SK-N-SH (cell line): Measurements from ENCODE around the gene ALOXE3.

Experiments
- EP300 ChIP-seq, 2 experiments: IDR thresholded peaks; 2 replicates each; pipeline versions ENCODE4 v1.4.0 to v1.6.1; 2012; ENCODE audit warnings: borderline replicate concordance in 1 of 2, low read depth in 1 of 2, low read length in 1 of 2
- JUND ChIP-seq: IDR thresholded peaks from 2 replicates; pipeline ENCODE4 v1.4.0; 2012
- POLR2AphosphoS5 ChIP-seq: IDR thresholded peaks from 2 replicates; pipeline ENCODE4 v1.6.1; 2012; ENCODE audit warnings: low read depth, low read length
- TF ChIP-seq, protein P1 (sequence below): IDR thresholded peaks from 2 replicates; pipeline ENCODE4 v1.4.0; 2012; ENCODE audit warnings: low read depth, borderline replicate concordance
- TF ChIP-seq, protein P2 (sequence below): fragments of 200-600 bp; sonication (generic); IDR thresholded peaks from 2 replicates; pipeline ENCODE4 v1.6.1; 2017; ENCODE audit warnings: antibody characterized with exemption, mild to moderate bottlenecking, moderate library complexity

DNA sequence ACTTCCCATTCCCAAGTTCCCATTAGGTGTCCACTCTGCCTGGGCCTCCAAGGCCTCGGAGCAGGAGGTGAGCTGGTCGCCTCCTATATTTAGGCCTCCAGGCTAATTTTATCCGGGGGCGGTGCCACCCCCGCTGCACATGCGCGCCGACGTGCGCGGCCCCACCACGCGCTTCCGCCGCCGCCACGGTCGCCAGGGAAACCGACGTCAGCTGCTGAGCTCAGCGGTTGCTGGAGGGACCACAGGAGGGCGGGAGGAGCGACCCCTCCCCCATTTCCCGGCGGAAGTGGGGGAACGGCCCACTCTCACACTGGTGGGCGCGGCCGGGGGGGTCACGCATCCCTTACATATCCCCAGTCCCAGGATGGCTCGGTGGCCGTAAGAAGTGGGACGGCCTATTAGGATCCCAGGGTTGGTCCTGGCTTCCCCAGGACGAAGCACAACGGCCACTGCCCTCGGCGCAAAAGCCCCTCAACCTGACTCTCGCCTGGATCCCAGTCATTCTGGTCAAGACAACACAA is 32.9 kb upstream of the ALOXE3 start:
- TF ChIP-seq, protein P1, sequence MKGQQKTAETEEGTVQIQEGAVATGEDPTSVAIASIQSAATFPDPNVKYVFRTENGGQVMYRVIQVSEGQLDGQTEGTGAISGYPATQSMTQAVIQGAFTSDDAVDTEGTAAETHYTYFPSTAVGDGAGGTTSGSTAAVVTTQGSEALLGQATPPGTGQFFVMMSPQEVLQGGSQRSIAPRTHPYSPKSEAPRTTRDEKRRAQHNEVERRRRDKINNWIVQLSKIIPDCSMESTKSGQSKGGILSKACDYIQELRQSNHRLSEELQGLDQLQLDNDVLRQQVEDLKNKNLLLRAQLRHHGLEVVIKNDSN, result no peak; the same call in 1 of the 2 replicates
- TF ChIP-seq EP300 (IDR thresholded peaks at IDR 0.05; ENCODE audit: borderline replicate concordance in 1 of 2, low read depth in 1 of 2, low read length in 1 of 2), result no peak
- no peak for TF ChIP-seq JUND
- TF ChIP-seq POLR2AphosphoS5, result no peak
- TF ChIP-seq, protein P2, sequence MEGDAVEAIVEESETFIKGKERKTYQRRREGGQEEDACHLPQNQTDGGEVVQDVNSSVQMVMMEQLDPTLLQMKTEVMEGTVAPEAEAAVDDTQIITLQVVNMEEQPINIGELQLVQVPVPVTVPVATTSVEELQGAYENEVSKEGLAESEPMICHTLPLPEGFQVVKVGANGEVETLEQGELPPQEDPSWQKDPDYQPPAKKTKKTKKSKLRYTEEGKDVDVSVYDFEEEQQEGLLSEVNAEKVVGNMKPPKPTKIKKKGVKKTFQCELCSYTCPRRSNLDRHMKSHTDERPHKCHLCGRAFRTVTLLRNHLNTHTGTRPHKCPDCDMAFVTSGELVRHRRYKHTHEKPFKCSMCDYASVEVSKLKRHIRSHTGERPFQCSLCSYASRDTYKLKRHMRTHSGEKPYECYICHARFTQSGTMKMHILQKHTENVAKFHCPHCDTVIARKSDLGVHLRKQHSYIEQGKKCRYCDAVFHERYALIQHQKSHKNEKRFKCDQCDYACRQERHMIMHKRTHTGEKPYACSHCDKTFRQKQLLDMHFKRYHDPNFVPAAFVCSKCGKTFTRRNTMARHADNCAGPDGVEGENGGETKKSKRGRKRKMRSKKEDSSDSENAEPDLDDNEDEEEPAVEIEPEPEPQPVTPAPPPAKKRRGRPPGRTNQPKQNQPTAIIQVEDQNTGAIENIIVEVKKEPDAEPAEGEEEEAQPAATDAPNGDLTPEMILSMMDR, result no peak
